Mesendoderm (in vitro differentiated cells): Measurements from ENCODE around the gene CAST.

Experiments
- DNase-seq: peaks from one replicate; pipeline ENCODE4 v3.0.0; 2013
- H2AK5ac ChIP-seq: 2 replicates; pipeline ENCODE4 v1.6.1; 2013; ENCODE audit warnings: low read length, inconsistent platforms
- H2BK120ac ChIP-seq: 2 replicates; pipeline ENCODE4 v1.6.1; 2013; ENCODE audit warnings: low read depth, mild to moderate bottlenecking, low read length, moderate library complexity, mixed read lengths
- H2BK15ac ChIP-seq: replicated peaks from 2 replicates; pipeline ENCODE4 v1.6.1; 2013; ENCODE audit warnings: low read depth, mild to moderate bottlenecking, moderate library complexity
- H2BK5ac ChIP-seq: 2 replicates; pipeline ENCODE4 v1.6.1; 2013; ENCODE audit warnings: low read length, inconsistent platforms
- H3K18ac ChIP-seq: 2 replicates; pipeline ENCODE4 v1.6.1; 2013; ENCODE audit warnings: mild to moderate bottlenecking, low read length, mixed read lengths
- H3K23ac ChIP-seq: one replicate; pipeline ENCODE4 v1.6.1; 2013; ENCODE audit warnings: low read length
- H3K27ac ChIP-seq: 2 replicates; pipeline ENCODE4 v1.5.1; 2013; ENCODE audit warnings: low read depth, mild to moderate bottlenecking, inconsistent platforms, low read length, moderate library complexity
- H3K27me3 ChIP-seq: 2 replicates; pipeline ENCODE4 v1.6.1; 2013; ENCODE audit warnings: low read length, control low read depth, mild to moderate bottlenecking, inconsistent platforms; ENCODE audit not compliant: insufficient read depth, poor library complexity
- H3K36me3 ChIP-seq: 2 replicates; pipeline ENCODE4 v1.6.1; 2013; ENCODE audit warnings: low read length, inconsistent platforms; ENCODE audit not compliant: control insufficient read depth, insufficient read depth
- H3K4ac ChIP-seq: one replicate; pipeline ENCODE4 v1.6.1; 2013; ENCODE audit warnings: low read depth, mild to moderate bottlenecking, low read length, moderate library complexity
- H3K4me1 ChIP-seq: 2 replicates; pipeline ENCODE4 v1.6.1; 2013; ENCODE audit warnings: low read depth, low read length, inconsistent platforms; ENCODE audit not compliant: control insufficient read depth
- H3K4me2 ChIP-seq: 2 replicates; pipeline ENCODE4 v1.6.1; 2013; ENCODE audit warnings: low read length
- H3K4me3 ChIP-seq: 2 replicates; pipeline ENCODE4 v1.5.1; 2013; ENCODE audit warnings: mild to moderate bottlenecking, low read length
- H3K56ac ChIP-seq: one replicate; pipeline ENCODE4 v1.6.1; 2013; ENCODE audit warnings: low read length
- H3K79me1 ChIP-seq: 2 replicates; pipeline ENCODE4 v1.6.1; 2013; ENCODE audit warnings: low read length, inconsistent platforms
- H3K79me2 ChIP-seq: 2 replicates; pipeline ENCODE4 v1.6.1; 2013; ENCODE audit warnings: mild to moderate bottlenecking, low read length; ENCODE audit not compliant: control insufficient read depth, insufficient read depth
- H3K9ac ChIP-seq: 2 replicates; pipeline ENCODE4 v1.6.1; 2013; ENCODE audit warnings: low read length, inconsistent platforms
- H4K5ac ChIP-seq: one replicate; pipeline ENCODE4 v1.6.1; 2013; ENCODE audit warnings: low read length
- H4K8ac ChIP-seq: one replicate; pipeline ENCODE4 v1.6.1; 2013; ENCODE audit warnings: low read depth, mild to moderate bottlenecking, control low read depth, low read length, moderate library complexity
- WGBS: extraction: QIAGEN DNeasy Blood & Tissue Kit; methylation state at CpG from one replicate; pipeline ENCODE4 v1.1.7; 2013; ENCODE audit warnings: low lambda C conversion rate, missing lambda C conversion rate; ENCODE audit not compliant: insufficient coverage; ENCODE audit errors: extremely low coverage; 5-methylcytosine and 5-hydroxymethylcytosine counted together

The CAST gene

DNA sequence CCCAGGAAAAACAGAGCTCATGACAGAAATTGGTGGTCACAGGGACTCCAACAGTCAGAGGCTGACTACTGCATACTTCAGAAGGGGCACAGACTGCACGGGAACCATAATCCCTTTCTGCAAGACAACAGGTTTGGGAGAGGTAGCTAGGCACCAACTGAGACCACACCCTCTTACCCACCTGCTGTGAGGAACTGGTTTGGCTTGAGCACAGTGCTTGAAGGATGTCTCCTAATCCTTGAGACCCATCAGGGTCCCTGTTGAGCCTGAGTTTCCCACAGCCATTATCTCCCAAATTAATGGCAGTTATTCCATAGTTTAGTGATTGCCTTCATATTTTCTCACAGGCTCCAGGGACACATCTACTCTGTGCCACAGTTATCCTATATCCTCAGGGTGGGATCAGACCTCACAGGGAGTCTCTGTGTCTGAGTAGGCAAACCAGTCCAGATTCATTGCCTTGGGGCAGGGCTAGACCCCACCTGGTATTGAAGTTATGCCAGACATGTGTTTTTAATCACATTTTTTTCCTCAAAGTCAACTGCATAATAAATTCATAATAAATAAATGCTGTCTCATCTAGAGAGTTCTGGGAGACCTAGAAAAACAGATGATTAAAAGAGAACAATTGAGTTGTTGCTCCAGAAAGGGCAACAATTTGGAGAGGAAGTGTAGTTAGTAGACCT lies 9.3 kb upstream of the CAST start:
- DNase-seq = peak; percentile 25
- H2BK15ac ChIP-seq = no peak overlapping the region
- H3K79me1 ChIP-seq = no peaks in the 10 kb centered on the region
- H3K9ac ChIP-seq = no peak overlapping the region
- no peak overlapping the region for H3K23ac ChIP-seq
- no peaks in the 10 kb centered on the region for H3K79me2 ChIP-seq
- no peaks in the 10 kb centered on the region for H3K36me3 ChIP-seq
- no peak overlapping the region for H3K4ac ChIP-seq
- no CpG with 5 or more reads among the region's 1 CpG for WGBS
- H3K4me1 ChIP-seq = no peaks in the 10 kb centered on the region
- no peak overlapping the region for H3K4me2 ChIP-seq
- H3K56ac ChIP-seq = no peak overlapping the region
- no peaks in the 10 kb centered on the region for H3K27me3 ChIP-seq
- H2BK5ac ChIP-seq = no peak overlapping the region
- no peak overlapping the region for H3K18ac ChIP-seq
- H3K4me3 ChIP-seq = no peak overlapping the region
- no peak overlapping the region for H4K8ac ChIP-seq
- H2BK120ac ChIP-seq = no peak overlapping the region
- no peak overlapping the region for H4K5ac ChIP-seq
- H3K27ac ChIP-seq = no peak overlapping the region
- H2AK5ac ChIP-seq = no peak overlapping the region

DNA sequence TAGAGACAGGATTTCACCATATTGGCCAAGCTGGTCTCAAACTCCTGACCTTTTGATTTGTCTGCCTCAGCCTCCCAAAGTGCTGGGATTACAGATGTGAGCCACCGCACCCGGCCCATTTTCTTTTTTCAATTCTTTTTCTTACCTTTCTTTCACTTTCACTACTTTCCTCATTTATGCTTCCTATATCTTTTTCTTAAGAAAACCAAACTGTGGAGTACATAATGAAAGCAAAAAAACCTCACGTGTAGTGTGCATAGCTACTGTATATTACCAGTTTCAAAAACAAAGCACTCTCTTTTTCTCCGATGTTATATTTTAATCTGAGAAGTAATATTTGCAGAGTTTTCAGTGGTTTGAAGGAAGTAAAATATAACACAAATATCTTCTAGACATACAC lies 8.0 kb upstream of the CAST start:
- no CpG with 5 or more reads among the region's 4 CpGs for WGBS
- H2AK5ac ChIP-seq = no peak overlapping the region
- H3K79me1 ChIP-seq = no peaks in the 10 kb centered on the region
- DNase-seq = no peak
- H3K4me2 ChIP-seq = no peak overlapping the region
- no peak overlapping the region for H4K5ac ChIP-seq
- H2BK5ac ChIP-seq = no peak overlapping the region
- H3K23ac ChIP-seq = no peak overlapping the region
- H3K56ac ChIP-seq = no peak overlapping the region
- no peak overlapping the region for H4K8ac ChIP-seq
- H3K4me3 ChIP-seq = no peak overlapping the region
- H3K79me2 ChIP-seq = no peaks in the 10 kb centered on the region
- no peak overlapping the region for H3K18ac ChIP-seq
- H3K9ac ChIP-seq = no peak overlapping the region
- H3K4me1 ChIP-seq = no peaks in the 10 kb centered on the region
- no peak overlapping the region for H3K4ac ChIP-seq
- H2BK120ac ChIP-seq = no peak overlapping the region
- no peak overlapping the region for H3K27ac ChIP-seq
- no peak overlapping the region for H2BK15ac ChIP-seq
- H3K36me3 ChIP-seq = no peaks in the 10 kb centered on the region
- H3K27me3 ChIP-seq = no peaks in the 10 kb centered on the region

DNA sequence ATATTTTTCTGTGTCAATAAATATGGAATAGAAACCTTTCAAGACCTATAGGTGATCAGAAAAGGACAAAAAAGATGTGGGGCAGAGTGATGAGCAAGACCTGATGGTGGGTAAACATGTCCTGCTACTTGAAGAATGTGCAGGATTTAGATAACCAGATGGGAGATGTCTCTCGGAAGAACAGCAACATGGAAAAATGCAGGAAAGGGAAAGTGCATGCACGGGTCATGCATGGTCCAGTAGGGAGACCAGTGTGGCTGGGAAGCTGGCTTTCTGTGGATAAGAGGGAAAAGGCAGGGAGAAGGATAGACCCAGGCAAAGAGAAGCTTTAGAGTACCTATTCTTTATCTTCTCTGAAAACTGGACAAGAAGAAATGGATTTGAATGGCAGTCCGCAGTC lies 7.1 kb upstream of the CAST start:
- no peak overlapping the region for H2AK5ac ChIP-seq
- no peak for DNase-seq
- no peak overlapping the region for H3K4me2 ChIP-seq
- no peak overlapping the region for H3K27ac ChIP-seq
- no peaks in the 10 kb centered on the region for H3K79me1 ChIP-seq
- WGBS = no CpG with 5 or more reads among the region's 3 CpGs
- no peak overlapping the region for H2BK15ac ChIP-seq
- H2BK120ac ChIP-seq = no peak overlapping the region
- H3K27me3 ChIP-seq = peaks cover 2% of the 10 kb centered on the region
- H3K4ac ChIP-seq = no peak overlapping the region
- H4K5ac ChIP-seq = no peak overlapping the region
- H2BK5ac ChIP-seq = no peak overlapping the region
- no peak overlapping the region for H4K8ac ChIP-seq
- H3K9ac ChIP-seq = no peak overlapping the region
- H3K79me2 ChIP-seq = no peaks in the 10 kb centered on the region
- no peak overlapping the region for H3K4me3 ChIP-seq
- H3K56ac ChIP-seq = no peak overlapping the region
- H3K18ac ChIP-seq = no peak overlapping the region
- no peak overlapping the region for H3K23ac ChIP-seq
- H3K4me1 ChIP-seq = no peaks in the 10 kb centered on the region
- H3K36me3 ChIP-seq = no peaks in the 10 kb centered on the region

GRCh38 chr5:96655506-96655905 lies 6.7 kb upstream of the CAST start:
- Histone ChIP-seq H3K4ac (no peak overlapping the region), H3K23ac (no peak overlapping the region), H3K56ac (no peak overlapping the region), H2BK120ac (no peak overlapping the region), H3K79me1 (no peaks in the 10 kb centered on the region), H3K27me3 (peaks cover 4% of the 10 kb centered on the region), H2BK15ac (no peak overlapping the region), H3K36me3 (no peaks in the 10 kb centered on the region), H3K4me3 (no peak overlapping the region), H2AK5ac (no peak overlapping the region), H3K4me1 (no peaks in the 10 kb centered on the region), H3K9ac (no peak overlapping the region), H4K8ac (no peak overlapping the region), H3K79me2 (no peaks in the 10 kb centered on the region), H3K18ac (no peak overlapping the region), H3K4me2 (no peak overlapping the region), H4K5ac (no peak overlapping the region), H3K27ac (no peak overlapping the region), H2BK5ac (no peak overlapping the region)
- no CpG with 5 or more reads among the region's 1 CpG for WGBS
- DNase-seq = no peak

DNA sequence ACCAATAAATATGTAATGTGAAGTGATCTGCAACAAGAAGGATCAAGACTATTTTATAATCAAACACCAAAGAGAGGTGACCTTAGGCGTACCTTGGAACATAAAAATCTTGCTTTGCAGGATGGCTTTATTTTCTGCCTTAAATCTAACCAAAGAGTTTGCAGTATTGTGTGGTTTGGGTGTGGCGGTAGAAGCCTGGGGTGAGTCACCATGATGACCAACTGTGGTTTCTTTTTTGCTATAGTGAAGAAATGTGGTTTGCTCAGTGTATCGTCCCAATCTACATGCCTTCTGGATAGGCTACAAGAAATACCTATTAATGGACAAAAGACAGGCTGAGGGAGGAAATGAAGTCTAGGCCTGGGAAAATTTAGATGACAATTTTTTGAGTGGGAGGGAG lies 5.1 kb upstream of the CAST start:
- Histone ChIP-seq H2BK5ac (no peak overlapping the region), H3K23ac (no peak overlapping the region), H2BK120ac (no peak overlapping the region), H4K5ac (no peak overlapping the region), H3K27me3 (peaks cover 6% of the 10 kb centered on the region), H4K8ac (no peak overlapping the region), H3K27ac (no peak overlapping the region), H2AK5ac (no peak overlapping the region), H3K79me1 (no peaks in the 10 kb centered on the region), H3K56ac (no peak overlapping the region), H3K4me2 (no peak overlapping the region), H3K36me3 (no peaks in the 10 kb centered on the region), H3K4me1 (no peaks in the 10 kb centered on the region), H3K79me2 (no peaks in the 10 kb centered on the region), H3K9ac (no peak overlapping the region), H2BK15ac (no peak overlapping the region), H3K18ac (no peak overlapping the region), H3K4me3 (no peak overlapping the region), H3K4ac (no peak overlapping the region)
- no CpG with 5 or more reads among the region's 3 CpGs for WGBS
- DNase-seq = no peak

DNA sequence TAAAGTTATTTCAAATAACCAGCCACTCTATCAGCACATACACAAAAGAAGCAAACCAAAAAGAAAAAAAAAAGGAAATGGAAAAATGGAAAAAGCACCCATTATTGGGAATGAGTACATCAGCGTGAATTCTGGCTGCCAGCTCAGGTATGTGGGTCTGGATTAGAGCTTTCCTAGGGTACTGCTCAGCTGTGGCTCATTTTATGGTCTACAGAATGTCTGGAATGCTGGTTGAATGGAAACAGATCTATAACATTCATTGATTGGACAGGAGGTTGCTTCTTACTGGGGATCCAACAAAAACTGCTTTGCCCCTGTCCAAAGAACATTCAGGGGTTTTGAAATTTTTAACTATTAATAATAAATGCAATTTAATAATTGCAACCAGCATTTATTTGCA lies 3.9 kb upstream of the CAST start:
- H3K4me2 ChIP-seq = no peak overlapping the region
- H3K4me1 ChIP-seq = no peaks in the 10 kb centered on the region
- H4K5ac ChIP-seq = no peak overlapping the region
- no peak overlapping the region for H3K9ac ChIP-seq
- no peak overlapping the region for H3K4ac ChIP-seq
- no peak overlapping the region for H3K27ac ChIP-seq
- H2BK5ac ChIP-seq = no peak overlapping the region
- no peak overlapping the region for H4K8ac ChIP-seq
- no peaks in the 10 kb centered on the region for H3K79me1 ChIP-seq
- H3K18ac ChIP-seq = no peak overlapping the region
- peak; percentile 18 for DNase-seq
- no CpG with 5 or more reads among the region's 1 CpG for WGBS
- H2BK120ac ChIP-seq = no peak overlapping the region
- H3K4me3 ChIP-seq = no peak overlapping the region
- no peak overlapping the region for H3K23ac ChIP-seq
- no peaks in the 10 kb centered on the region for H3K36me3 ChIP-seq
- H3K56ac ChIP-seq = no peak overlapping the region
- H3K27me3 ChIP-seq = peaks cover 6% of the 10 kb centered on the region
- H2BK15ac ChIP-seq = no peak overlapping the region
- H2AK5ac ChIP-seq = no peak overlapping the region
- H3K79me2 ChIP-seq = no peaks in the 10 kb centered on the region
